Upper lobe of left lung (tissue), 6 donors: ENCODE data around the gene COL23A1. TPM values are rescaled to one million over a fixed set of nuclear protein-coding genes. Genes with fewer than 3 reads are reported as not detected.
A peak's percentile ranks its signal among the peaks of the same experiment; 100 is the strongest.

Source experiments
- ATAC-seq, 2 donors: fragments of 200-7000 bp; cut with Tn5 transposase; one replicate each; pipeline ENCODE4 v1.9.1; 2022; ENCODE audit warnings: mild to moderate bottlenecking in 2 of 2, moderate library complexity in 2 of 2; ENCODE audit not compliant: low FRiP score in 2 of 2
- DNase-seq, 2 donors: peaks; one replicate each; pipeline ENCODE4 v3.0.0-alpha.2; 2019 to 2020
- H3K27ac ChIP-seq, 4 donors: fragments of 200-600 bp; sonication (generic); one replicate each; pipeline ENCODE4 v1.5.1; 2016 to 2019
- H3K27me3 ChIP-seq, 4 donors: fragments of 200-600 bp; sonication (generic); one replicate each; pipeline ENCODE4 v1.5.1; 2017 to 2019
- H3K36me3 ChIP-seq, 4 donors: fragments of 200-600 bp; sonication (generic); one replicate each; pipeline ENCODE4 v1.5.1; 2016 to 2019
- H3K4me1 ChIP-seq, 4 donors: fragments of 200-600 bp; sonication (generic); one replicate each; pipeline ENCODE4 v1.5.1; 2018 to 2019
- H3K4me3 ChIP-seq, 4 donors: fragments of 200-600 bp; sonication (generic); one replicate each; pipeline ENCODE4 v1.5.1; 2017 to 2019; ENCODE audit warnings: mild to moderate bottlenecking in 2 of 4, moderate library complexity in 1 of 4
- H3K9me3 ChIP-seq, 4 donors: fragments of 200-600 bp; sonication (generic); one replicate each; pipeline ENCODE4 v1.5.1; 2018 to 2019
- EP300 ChIP-seq, 4 donors: sonication (generic); formaldehyde crosslinking; IDR thresholded peaks; one replicate each; pipeline ENCODE4 v1.5.1; 2017; ENCODE audit warnings: antibody characterized with exemption in 4 of 4, control low read depth in 2 of 4
- POLR2A ChIP-seq, 4 donors: fragments of 450-650 bp; IDR thresholded peaks; one replicate each; pipeline ENCODE4 v1.5.1; 2016 to 2017; ENCODE audit warnings: antibody characterized with exemption in 4 of 4, mild to moderate bottlenecking in 2 of 4
- POLR2AphosphoS5 ChIP-seq, 2 donors: sonication (generic); formaldehyde crosslinking; IDR thresholded peaks; one replicate each; pipeline ENCODE4 v1.5.1; 2017; ENCODE audit warnings: antibody characterized with exemption in 2 of 2
- WGBS, 2 donors: methylation state at CpG; one replicate each; pipeline ENCODE4 v1.1.5; 2017 to 2018; 5-methylcytosine and 5-hydroxymethylcytosine counted together
- total RNA-seq, 6 donors: library from RNA; depleted of rRNA in 4 of 6; stranded (reverse); fragments of >200 nt in 4 of 6; gene quantifications; one replicate each; pipeline versions ENCODE4 v1.1.0 to v1.2.1, GENCODE V29; 2016 to 2021
- TF ChIP-seq, protein P1 (sequence below), 6 experiments: fragments of 450-650 bp in 4 of 6; fragments of 200-600 bp in 2 of 6; sonication (generic) in 2 of 6; IDR thresholded peaks; one replicate each; pipeline ENCODE4 v1.5.1; 2016 to 2019; ENCODE audit warnings: antibody characterized with exemption in 6 of 6
- donor health status: DM: no; HTN: no; CAD: no; lungs with moderate emphysema.
- donor health status: DM: no; HTN: yes; CAD: no; lungs with severe emphysema.

Gene COL23A1
- total RNA-seq, 6 donors from 2014 or later: 0.61 to 3.1 (median 1.5) TPM

GRCh38 chr5:178234121-178234749, 356.0 kb downstream of the COL23A1 start:
- Histone ChIP-seq H3K27ac (no peak overlapping the region), H3K4me3 (no peak overlapping the region), H3K36me3 (peaks cover 0 to 17% (median 11%) of the 10 kb centered on the region in 4 donors), H3K4me1 (peaks cover 48 to 88% (median 66%) of the 10 kb centered on the region in 4 donors), H3K27me3 (no peaks in the 10 kb centered on the region), H3K9me3 (no peaks in the 10 kb centered on the region)
- DNase-seq (no peak), ATAC-seq (no peak)
- TF ChIP-seq EP300 (IDR thresholded peaks at IDR 0.05) (no peak), POLR2AphosphoS5 (IDR thresholded peaks at IDR 0.05) (no peak), POLR2A (IDR thresholded peaks at IDR 0.05) (no peak)
- TF ChIP-seq, protein P1, sequence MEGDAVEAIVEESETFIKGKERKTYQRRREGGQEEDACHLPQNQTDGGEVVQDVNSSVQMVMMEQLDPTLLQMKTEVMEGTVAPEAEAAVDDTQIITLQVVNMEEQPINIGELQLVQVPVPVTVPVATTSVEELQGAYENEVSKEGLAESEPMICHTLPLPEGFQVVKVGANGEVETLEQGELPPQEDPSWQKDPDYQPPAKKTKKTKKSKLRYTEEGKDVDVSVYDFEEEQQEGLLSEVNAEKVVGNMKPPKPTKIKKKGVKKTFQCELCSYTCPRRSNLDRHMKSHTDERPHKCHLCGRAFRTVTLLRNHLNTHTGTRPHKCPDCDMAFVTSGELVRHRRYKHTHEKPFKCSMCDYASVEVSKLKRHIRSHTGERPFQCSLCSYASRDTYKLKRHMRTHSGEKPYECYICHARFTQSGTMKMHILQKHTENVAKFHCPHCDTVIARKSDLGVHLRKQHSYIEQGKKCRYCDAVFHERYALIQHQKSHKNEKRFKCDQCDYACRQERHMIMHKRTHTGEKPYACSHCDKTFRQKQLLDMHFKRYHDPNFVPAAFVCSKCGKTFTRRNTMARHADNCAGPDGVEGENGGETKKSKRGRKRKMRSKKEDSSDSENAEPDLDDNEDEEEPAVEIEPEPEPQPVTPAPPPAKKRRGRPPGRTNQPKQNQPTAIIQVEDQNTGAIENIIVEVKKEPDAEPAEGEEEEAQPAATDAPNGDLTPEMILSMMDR (IDR thresholded peaks at IDR 0.05): no peak
- WGBS, 2 donors: 80 to 81% methylated on average over 6 to 7 of the region's 7 CpGs

- WGBS, 2 donors: 67 to 84% methylated on average over 9 to 11 of the region's 11 CpGs
- H3K36me3 ChIP-seq: peaks cover 0 to 30% (median 22%) of the 10 kb centered on the region in 4 donors
- no peaks in the 10 kb centered on the region for H3K9me3 ChIP-seq
- ATAC-seq: no peak
- no peak for DNase-seq
- peaks cover 36 to 76% (median 54%) of the 10 kb centered on the region in 4 donors for H3K4me1 ChIP-seq
- H3K27me3 ChIP-seq: no peaks in the 10 kb centered on the region
- H3K4me3 ChIP-seq: peak overlapping the region; percentile 67 to 93 (median 80)
- TF ChIP-seq POLR2AphosphoS5 (IDR thresholded peaks at IDR 0.05): no peak
- TF ChIP-seq EP300 (IDR thresholded peaks at IDR 0.05): no peak
- TF ChIP-seq, protein P1 (IDR thresholded peaks at IDR 0.05): no peak
- TF ChIP-seq POLR2A (IDR thresholded peaks at IDR 0.05): no peak
- H3K27ac ChIP-seq: peak overlapping the region; percentile 95 to 99 (median 96)
Measured at GRCh38 chr5:178232920-178233429, 357.2 kb downstream of the COL23A1 start.

DNA sequence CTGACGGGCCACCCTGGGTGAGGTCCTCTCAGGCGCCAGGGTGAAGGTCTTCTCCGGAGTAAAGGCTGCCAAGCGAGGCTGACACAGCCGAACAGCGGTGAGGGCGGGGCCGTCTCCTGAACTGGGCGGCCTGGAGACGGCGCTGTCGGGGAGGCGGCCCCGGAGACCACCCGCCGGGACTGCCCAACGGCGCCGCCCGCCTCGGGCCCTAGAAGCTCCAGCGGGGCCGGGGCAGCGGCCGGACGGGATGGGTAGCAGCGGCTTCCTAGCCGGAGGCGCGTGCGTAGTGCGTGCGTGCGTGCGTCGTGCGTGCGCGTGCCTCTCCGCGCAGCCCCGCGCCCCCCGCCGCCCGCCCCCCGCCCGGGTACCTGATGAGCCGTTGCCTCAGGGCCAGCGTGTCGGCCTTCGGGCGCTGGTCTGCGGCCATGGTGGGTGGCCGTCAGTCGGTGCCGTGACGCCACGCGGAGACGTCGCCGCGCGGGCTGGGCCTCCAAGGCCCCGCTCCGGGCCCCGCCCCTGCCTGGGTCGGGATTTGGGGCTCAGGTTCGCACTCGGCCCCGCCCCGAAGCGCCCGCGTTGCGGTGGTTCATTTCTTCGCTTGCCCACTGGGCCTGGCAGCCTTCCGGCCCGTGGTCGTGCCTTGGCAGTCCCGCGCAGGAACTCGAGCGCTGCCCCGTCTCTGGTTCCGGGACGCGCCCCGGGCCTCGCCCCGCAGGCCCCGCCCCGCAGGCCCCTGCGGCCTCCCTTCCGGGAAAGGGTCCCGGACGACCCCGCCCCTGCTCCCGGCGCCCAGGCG, 357.9 kb downstream of the COL23A1 start, which contains the start of gene PHYKPL:
Gene PHYKPL (minus strand): TSS at position 679 of the 796 bp plus-strand sequence. CDS start 252 bp downstream, at position 427.
- Histone ChIP-seq H3K27ac (peak within 1 kb of the TSS; percentile 95 to 99 (median 96)), H3K9me3 (no peaks in the 10 kb centered on the region), H3K27me3 (no peaks in the 10 kb centered on the region), H3K36me3 (peaks cover 0 to 36% (median 28%) of the 10 kb centered on the region in 4 donors), H3K4me1 (peaks cover 29 to 69% (median 48%) of the 10 kb centered on the region in 4 donors), H3K4me3 (peak within 1 kb of the TSS; percentile 67 to 93 (median 80))
- DNase-seq (peak; percentile 72 to 96), ATAC-seq (peak; percentile 66 to 87)
- 0% methylated on average over 3 to 24 of the region's 102 CpGs for WGBS, 2 donors
- peak in 1 of 4 donors; percentile 8 for TF ChIP-seq EP300 (IDR thresholded peaks at IDR 0.05)
- TF ChIP-seq, protein P1 (IDR thresholded peaks at IDR 0.05): peak in 1 of 6 experiments; percentile 7
- TF ChIP-seq POLR2A (IDR thresholded peaks at IDR 0.05): peak in 2 of 4 donors; percentile 66 to 69
- TF ChIP-seq POLR2AphosphoS5 (IDR thresholded peaks at IDR 0.05): peak; percentile 34 to 66

DNA sequence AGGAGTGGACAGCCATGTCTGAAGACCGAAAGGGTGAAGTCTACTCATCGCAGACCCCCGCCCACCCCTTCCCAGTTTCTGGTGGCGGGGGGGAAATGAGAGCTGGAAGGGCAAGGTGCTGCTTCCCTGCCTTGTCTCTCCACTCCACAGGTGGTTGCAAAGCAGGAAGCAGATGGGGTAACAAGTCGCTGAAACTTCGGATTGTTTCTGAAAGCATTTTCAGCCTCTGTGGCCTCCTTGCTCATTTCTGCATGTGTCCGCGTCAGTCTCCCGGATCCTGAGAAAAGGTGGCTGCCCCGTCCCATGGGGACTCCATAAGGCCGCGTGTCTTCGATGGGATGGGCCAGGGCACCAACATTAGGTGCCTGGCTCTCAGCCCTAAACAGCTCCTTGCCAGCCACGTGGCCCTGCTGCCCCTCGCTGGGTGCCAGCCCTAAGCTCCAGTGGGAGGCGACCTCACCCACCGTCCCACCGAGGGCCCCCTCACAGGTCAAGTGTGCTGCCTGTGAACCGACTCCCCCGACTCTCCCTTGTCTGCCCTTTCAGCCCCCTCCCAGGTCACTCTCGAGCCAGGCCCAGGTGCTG, 358.6 kb downstream of the COL23A1 start:
- WGBS, 2 donors: 22 to 34% methylated on average over 8 to 21 of the region's 21 CpGs
- Histone ChIP-seq H3K27me3 (no peaks in the 10 kb centered on the region), H3K36me3 (peaks cover 0 to 43% (median 31%) of the 10 kb centered on the region in 4 donors), H3K9me3 (no peaks in the 10 kb centered on the region), H3K27ac (peak overlapping the region; percentile 95 to 99 (median 96)), H3K4me1 (peaks cover 25 to 63% (median 41%) of the 10 kb centered on the region in 4 donors), H3K4me3 (peak overlapping the region; percentile 67 to 93 (median 80))
- ATAC-seq: no peak
- DNase-seq: no peak
- TF ChIP-seq POLR2A (IDR thresholded peaks at IDR 0.05) (no peak), EP300 (IDR thresholded peaks at IDR 0.05) (no peak), POLR2AphosphoS5 (IDR thresholded peaks at IDR 0.05) (no peak)
- TF ChIP-seq, protein P1 (IDR thresholded peaks at IDR 0.05): no peak
